GM18508 (cell line): ENCODE data around the gene PHRF1.
A peak's percentile ranks its signal among the peaks of the same experiment; 100 is the strongest.

Experiments used
- ATAC-seq: cut with Tn5 transposase; IDR thresholded peaks from one replicate; pipeline ENCODE4 v1.9.1; 2021; ENCODE audit warnings: moderate number of reproducible peaks; ENCODE audit not compliant: insufficient read depth, unreplicated experiment

Gene PHRF1

DNA sequence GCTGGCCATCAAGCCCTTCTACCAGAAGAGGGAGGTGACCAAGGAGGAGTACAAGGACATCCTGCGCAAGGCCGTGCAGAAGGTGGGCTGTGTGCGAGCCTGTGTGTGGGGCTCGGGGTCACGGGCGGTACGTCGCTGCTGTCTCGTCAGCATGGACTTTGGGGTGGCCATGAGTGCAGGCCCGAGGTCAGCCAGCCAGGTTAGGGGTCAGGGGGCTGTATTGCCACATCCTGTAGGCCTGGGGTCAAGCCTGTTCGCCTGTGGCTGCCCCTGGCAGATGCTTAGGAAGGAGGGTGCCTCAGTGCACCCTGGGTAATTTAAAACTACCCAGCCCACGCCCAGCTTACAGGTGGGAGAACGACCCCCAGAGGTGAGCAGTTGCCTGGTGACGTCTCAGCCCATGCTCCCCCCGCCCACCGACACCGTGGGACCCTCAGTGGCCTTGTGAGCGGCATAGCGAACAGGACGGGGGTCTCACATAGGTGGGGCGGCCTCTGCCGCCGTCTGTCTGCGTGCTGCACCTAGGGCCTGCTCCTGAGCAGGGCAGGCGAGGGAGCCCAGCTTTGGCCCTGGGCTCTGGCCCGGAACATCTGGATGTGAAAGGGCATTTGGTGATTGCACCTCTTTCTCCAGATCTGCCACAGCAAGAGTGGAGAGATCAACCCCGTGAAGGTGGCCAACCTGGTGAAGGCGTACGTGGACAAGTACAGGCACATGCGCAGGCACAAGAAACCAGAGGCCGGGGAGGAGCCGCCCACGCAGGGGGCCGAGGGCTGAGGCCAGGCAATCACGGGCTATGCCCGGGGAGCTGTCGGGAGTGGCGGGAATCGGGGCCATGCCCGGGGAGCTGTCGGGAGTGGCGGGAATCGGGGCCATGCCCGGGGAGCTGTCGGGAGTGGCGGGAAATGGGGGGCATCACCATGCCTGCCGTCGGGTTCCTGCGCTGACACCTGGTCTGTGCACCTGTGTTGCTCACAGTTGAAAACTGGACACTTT lies 35.0 kb downstream of the PHRF1 start:
- ATAC-seq: no peak

DNA sequence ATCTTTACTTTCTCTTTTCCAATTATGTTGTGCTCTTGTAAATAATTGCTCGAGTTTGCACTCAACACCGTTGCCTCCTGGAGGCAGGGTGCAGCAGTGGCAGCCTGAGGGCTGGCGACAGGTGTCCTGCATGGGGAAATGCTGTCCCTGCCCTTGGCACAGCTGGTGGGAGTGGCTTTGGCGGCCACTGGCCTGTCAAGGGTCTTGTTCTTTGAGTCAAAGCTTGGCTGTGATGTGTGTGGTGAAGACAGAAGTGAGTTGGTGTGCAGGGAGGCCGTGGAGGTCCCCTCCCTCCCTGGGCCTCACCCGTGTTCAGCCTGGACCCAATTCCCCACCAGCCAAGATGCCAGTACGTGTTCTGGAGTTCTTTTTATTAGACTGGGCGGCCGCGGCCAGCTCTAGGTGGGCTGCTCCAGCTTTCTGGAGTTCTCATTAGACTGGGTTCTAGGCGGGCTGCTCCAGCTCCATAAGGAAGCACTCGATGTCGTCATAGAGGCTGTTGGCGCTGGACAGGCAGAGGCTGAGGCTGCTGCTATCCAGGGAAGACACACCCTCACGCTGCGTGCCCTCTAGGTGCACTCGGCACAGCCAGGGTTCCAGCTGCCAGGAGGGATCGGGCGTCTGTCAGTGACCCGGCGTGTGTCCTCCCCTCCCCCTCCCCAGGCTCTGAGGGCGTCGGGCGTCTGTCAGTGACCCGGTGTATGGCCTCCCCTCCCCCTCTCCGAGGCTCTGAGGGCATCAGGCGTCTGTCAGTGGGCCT lies 36.1 kb downstream of the PHRF1 start:
- ATAC-seq: no peak

GRCh38 chr11:612961-613300 lies 36.7 kb downstream of the PHRF1 start:
- no peak for ATAC-seq

DNA sequence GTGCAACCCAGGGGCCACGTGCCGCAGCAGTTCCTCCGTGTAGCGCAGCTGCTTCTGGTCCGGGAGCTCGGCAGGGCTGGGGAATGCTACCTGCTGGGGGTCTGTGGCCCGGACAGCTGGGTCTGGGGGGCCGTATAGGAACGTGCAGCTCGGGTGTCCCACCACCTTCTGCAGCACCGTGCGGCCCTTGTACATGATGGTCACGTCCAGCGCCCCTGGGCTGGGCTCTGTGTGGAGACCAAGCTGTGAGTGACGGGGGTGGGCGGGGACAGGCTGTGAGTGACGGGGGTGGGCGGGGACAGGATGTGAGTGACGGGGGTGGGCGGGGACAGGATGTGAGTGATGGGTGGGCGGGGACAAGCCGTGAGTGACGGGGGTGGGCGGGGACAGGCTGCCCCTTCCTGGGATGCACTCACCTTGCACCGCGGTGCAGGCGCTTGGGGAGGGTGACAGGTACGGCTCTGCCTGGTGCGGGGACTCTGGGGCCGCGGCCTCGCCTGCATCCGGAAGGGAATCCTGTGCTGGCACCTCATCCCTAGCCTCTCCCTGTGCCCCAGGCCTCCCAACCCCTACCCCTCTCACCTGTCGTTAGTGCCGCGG lies 37.2 kb downstream of the PHRF1 start:
- no peak for ATAC-seq

- no peak for ATAC-seq
Observed at GRCh38 chr11:614021-614622, 37.9 kb downstream of the PHRF1 start.

DNA sequence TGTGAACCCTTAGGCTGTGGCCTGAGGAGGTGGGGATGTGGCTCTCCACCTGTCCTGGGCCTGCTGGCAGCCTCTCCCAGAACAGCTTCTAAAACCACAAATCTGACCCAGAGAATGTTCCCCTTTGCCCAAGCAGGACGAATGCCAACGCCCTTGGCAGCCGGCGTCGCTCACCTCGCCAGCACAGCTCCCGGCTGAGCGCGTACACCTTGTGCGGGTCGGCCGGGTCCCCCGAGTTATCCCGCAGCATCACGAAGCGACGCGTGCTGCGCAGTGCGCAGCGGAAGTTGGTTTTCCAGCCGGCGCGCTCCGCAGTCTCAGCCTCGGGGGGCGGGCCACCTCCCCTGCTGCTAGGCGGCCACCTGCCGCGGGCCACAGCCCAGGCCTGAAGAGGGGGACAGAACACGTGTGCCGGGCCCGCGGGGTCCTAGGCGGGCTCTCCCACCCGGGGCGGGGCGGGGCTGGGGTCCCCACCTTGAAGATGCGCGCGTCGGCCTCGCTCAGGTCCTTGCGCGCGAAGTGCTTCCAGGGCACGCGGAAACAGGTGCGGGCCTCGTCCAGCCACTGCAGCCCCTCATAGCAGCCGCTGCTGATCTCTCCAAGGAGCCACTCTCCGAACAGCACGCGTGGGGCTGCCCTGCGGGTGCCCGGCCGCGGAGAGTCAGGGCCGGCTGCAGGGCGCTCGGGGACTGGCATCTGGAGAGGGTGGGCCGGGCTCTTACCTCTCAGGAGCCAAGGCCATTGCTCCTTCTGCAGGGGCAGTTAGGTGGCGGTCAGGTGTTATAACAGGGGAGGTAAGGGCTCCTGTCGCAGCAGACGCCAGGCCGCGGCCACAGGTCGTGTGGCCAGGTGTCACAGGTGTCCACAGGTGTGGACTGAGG lies 38.6 kb downstream of the PHRF1 start:
- ATAC-seq: no peak

- peak; percentile 46 for ATAC-seq
Observed at GRCh38 chr11:615504-616319, 39.4 kb downstream of the PHRF1 start, which contains the start of gene IRF7. Gene IRF7 (minus strand): TSS chr11:615950. CDS start chr11:615364, 586 bp downstream.

DNA sequence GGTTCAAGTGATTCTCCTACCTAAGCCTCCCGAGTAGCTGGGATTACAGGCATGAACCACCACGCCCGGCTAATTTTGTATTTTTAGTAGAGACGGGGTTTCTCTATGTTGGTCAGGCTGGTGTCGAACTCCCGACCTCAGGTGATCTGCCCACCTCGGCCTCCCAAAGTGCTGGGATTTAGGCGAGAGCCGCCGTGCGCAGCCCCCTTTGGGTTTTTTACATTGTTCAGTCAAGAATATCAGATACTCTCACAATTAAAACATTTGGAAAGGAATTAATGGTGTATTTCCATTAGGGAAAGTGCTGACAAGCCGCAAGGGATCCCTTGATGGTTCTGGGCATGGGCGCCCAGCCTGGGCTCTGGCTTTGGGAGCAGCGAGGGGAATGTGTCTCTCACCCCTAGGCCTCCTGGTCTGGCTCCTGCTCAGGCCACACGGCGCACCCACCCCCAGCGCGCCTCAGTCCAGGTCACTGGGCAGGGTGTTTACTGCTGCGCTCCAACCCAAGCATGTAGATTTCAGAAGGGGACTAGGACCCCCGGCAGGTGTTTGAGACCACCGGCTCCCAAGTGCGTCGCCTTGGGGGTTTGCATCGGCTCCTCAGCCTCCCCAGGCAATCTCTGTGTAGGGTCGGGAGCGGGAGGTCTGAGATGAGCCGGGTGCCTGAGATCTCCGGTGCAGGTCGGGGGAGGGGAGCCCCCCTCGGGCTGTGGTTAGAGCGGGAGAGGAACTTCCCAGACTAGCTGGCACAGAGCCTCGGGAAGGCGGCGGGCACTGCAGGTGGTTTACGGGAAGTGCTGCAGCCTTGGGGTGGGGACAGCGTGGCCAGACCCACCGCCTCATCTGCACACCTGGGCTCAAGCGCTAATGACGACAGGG lies 40.3 kb downstream of the PHRF1 start:
- no peak for ATAC-seq

DNA sequence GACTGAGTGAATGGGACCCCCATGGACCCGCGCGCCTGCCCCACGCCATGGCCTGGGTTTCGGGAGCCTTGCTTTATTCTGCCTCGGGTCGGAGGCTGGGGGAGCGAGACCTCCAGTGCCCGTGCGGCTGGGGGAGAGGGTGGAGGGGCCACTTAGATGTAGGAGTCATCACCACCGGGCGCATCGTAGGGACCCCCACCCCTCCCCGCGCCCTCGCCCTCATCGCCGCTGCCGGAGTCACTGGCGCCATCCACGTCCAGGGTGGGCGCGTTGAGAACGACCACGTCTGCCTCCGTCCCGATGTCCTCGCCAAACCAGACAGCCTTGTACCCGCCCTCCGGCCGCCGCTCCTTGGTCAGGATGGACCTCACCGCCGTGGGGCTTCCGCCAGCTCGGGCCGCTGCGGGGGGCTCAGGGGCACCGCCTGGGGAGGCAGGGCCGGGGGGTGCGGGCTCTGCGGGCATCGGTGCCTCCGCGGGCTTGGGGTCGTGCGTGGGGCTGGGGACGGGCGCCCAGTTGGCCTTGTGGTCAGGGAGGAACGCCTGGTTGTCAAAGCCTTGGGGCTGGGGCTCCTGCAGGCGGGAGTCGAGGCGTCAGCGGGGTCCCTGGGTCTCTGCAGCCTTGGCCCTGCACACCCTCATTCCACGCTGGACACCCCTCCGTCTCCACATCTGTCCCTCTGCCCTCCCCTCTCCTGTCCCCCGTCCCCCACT lies 41.1 kb downstream of the PHRF1 start:
- no peak for ATAC-seq

GRCh38 chr11:617912-618682 lies 41.8 kb downstream of the PHRF1 start:
- ATAC-seq: no peak

DNA sequence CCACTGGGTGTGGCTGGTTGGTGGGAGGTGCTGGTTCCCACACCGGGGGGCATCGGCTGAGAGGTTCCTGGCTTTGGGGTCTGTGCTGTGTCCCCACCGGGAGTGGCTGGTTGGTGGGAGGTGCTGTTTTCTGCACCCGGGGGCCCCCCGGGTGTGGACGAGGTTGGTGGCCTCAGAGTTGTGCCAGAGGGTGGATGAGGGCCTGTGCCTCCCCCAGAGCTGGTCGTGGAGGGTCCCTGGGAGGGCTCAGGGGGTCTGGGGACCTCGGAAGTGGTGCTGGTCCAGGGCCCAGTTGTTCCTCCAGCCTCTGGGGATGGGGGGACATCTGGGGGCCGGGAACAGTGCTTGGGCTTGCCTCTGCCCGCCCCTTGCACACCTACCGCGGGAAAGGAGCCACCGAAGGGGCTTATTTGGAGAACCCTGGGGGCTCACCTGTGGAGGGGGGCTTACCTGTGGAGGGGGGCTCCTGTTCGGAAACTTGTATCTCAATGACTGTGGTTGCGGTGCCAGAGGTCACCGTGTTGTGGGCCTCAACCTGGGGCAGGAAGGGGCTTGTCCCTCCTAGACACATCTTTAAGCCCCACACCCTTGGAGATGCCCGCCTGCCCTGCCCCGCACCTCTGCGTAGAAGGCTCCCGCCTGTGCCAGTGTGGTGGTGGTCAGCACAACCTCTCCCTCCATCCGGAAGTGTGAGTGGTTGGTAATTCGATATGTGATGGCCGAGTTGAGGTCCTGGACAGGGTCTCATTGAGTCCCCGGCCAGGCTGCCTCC lies 42.8 kb downstream of the PHRF1 start:
- no peak for ATAC-seq

GRCh38 chr11:619628-620050 lies 43.4 kb downstream of the PHRF1 start:
- no peak for ATAC-seq

GRCh38 chr11:620201-620600 lies 43.9 kb downstream of the PHRF1 start:
- ATAC-seq: no peak

DNA sequence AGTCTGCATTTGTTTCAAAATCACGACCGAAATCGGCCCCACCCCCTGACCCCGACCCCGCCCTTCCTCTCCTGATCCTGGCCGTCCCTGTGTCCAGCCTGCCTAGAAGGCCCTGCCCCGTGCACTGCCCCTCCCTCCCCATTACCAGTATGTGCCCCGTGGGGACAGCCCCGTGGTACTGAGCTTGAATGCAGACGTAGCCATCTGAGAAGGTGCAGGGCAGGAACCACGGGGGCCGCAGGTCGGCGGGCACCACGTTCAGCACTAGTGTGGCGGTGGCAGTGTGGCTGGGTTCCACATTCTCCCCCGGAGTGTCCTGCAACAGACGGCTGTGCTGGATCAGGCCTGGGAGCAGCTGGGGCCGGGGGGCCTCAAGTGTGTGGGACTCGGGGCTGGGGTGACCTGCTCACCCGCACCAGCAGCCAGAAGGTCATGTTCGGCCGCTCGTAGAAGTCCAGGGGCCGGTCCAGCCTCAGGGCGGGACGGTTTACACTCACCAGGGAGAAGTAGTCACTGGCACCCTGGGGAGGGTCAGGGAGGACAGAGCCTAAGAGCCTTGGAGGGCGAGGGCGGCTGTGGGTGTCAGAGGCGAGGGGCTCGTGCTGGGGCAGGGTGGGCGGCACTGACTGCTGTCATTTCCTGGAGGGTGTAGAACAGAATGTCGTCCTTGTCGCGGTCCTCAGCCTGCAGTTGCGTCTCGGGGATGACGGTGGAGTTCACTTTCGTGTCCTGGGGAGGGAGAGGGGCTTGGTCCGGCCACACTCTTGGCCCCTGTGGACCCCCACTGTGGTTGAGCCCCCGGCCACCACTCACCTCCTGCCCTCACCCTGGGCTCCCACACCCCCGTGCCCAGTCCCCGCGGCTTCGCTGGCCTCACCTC lies 44.9 kb downstream of the PHRF1 start:
- ATAC-seq: no peak

- ATAC-seq: no peak
Observed at GRCh38 chr11:621838-622237, 45.6 kb downstream of the PHRF1 start.
